Trophoblast cell (in vitro differentiated cells and primary cell): ENCODE measurements around the gene ESR1.

Source experiments
- DNase-seq, 2 donors: peaks; one replicate each; pipeline ENCODE4 v3.0.0-alpha.2; 2016
- H2AFZ ChIP-seq: 2 replicates; pipeline ENCODE4 v1.6.1; 2013; ENCODE audit warnings: low read length, moderate library complexity, mild to moderate bottlenecking; ENCODE audit not compliant: insufficient read depth, poor library complexity
- H2AK5ac ChIP-seq: 2 replicates; pipeline ENCODE4 v1.6.1; 2013; ENCODE audit warnings: mild to moderate bottlenecking, low read length
- H2BK120ac ChIP-seq: 2 replicates; pipeline ENCODE4 v1.6.1; 2013; ENCODE audit warnings: low read length, mild to moderate bottlenecking, moderate library complexity; ENCODE audit not compliant: insufficient read depth, poor library complexity
- H2BK12ac ChIP-seq: 2 replicates; pipeline ENCODE4 v1.6.1; 2013; ENCODE audit warnings: mild to moderate bottlenecking, low read length, moderate library complexity
- H2BK5ac ChIP-seq: 2 replicates; pipeline ENCODE4 v1.6.1; 2013; ENCODE audit warnings: low read length, low read depth, moderate library complexity, mild to moderate bottlenecking; ENCODE audit not compliant: poor library complexity
- H3K14ac ChIP-seq: 2 replicates; pipeline ENCODE4 v1.6.1; 2013; ENCODE audit warnings: mild to moderate bottlenecking, low read length
- H3K18ac ChIP-seq: 2 replicates; pipeline ENCODE4 v1.6.1; 2013; ENCODE audit warnings: mild to moderate bottlenecking, low read length
- H3K23ac ChIP-seq: 2 replicates; pipeline ENCODE4 v1.6.1; 2013; ENCODE audit warnings: low read length
- H3K27ac ChIP-seq: 2 replicates; pipeline ENCODE4 v1.5.1; 2013; ENCODE audit warnings: low read depth, mild to moderate bottlenecking, inconsistent platforms, low read length, moderate library complexity
- H3K27me3 ChIP-seq: 2 replicates; pipeline ENCODE4 v1.6.1; 2013; ENCODE audit warnings: inconsistent platforms, mild to moderate bottlenecking, low read length, moderate library complexity; ENCODE audit not compliant: insufficient read depth
- H3K36me3 ChIP-seq, 2 experiments: 1 replicate in 1 of 2; 2 replicates in 1 of 2; pipeline ENCODE4 v1.6.1; 2013; ENCODE audit warnings: low read length in 2 of 2, mild to moderate bottlenecking in 2 of 2, moderate library complexity in 1 of 2; ENCODE audit not compliant: insufficient read depth in 2 of 2, control insufficient read depth in 1 of 2
- H3K4ac ChIP-seq: 2 replicates; pipeline ENCODE4 v1.6.1; 2013; ENCODE audit warnings: low read depth, mild to moderate bottlenecking, low read length, moderate library complexity
- H3K4me1 ChIP-seq, 2 experiments: 1 replicate in 1 of 2; 2 replicates in 1 of 2; pipeline ENCODE4 v1.6.1; 2013; ENCODE audit warnings: low read length in 2 of 2, mild to moderate bottlenecking in 2 of 2, moderate library complexity in 1 of 2; ENCODE audit not compliant: insufficient read depth in 2 of 2, control insufficient read depth in 1 of 2
- H3K4me2 ChIP-seq: 2 replicates; pipeline ENCODE4 v1.6.1; 2013; ENCODE audit warnings: inconsistent platforms, mild to moderate bottlenecking, low read length, moderate library complexity
- H3K4me3 ChIP-seq: 2 replicates; pipeline ENCODE4 v1.5.1; 2013; ENCODE audit warnings: mild to moderate bottlenecking, low read depth, low read length, inconsistent platforms
- H3K79me1 ChIP-seq: one replicate; pipeline ENCODE4 v1.6.1; 2013; ENCODE audit warnings: low read length
- H3K79me2 ChIP-seq: 2 replicates; pipeline ENCODE4 v1.6.1; 2013; ENCODE audit warnings: low read length, mild to moderate bottlenecking; ENCODE audit not compliant: control insufficient read depth, insufficient read depth, poor library complexity
- H3K9ac ChIP-seq: 2 replicates; pipeline ENCODE4 v1.6.1; 2013; ENCODE audit warnings: mild to moderate bottlenecking, low read length
- H3K9me3 ChIP-seq: 2 replicates; pipeline ENCODE4 v1.6.1; 2013; ENCODE audit warnings: low read depth, mild to moderate bottlenecking, control low read depth, inconsistent platforms, low read length; ENCODE audit not compliant: insufficient read depth
- H4K12ac ChIP-seq: 2 replicates; pipeline ENCODE4 v1.6.1; 2013; ENCODE audit warnings: low read depth, mild to moderate bottlenecking, low read length, moderate library complexity
- H4K8ac ChIP-seq: 2 replicates; pipeline ENCODE4 v1.6.1; 2013; ENCODE audit warnings: low read depth, mild to moderate bottlenecking, low read length, moderate library complexity
- H4K91ac ChIP-seq: one replicate; pipeline ENCODE4 v1.6.1; 2013; ENCODE audit warnings: low read depth, mild to moderate bottlenecking, low read length, moderate library complexity
- WGBS: extraction: QIAGEN DNeasy Blood & Tissue Kit; methylation state at CpG from one replicate; pipeline ENCODE4 v1.1.7; 2013; ENCODE audit warnings: missing lambda C conversion rate; ENCODE audit not compliant: insufficient read length, insufficient coverage; ENCODE audit errors: extremely low coverage; 5-methylcytosine and 5-hydroxymethylcytosine counted together

ESR1 gene

DNA sequence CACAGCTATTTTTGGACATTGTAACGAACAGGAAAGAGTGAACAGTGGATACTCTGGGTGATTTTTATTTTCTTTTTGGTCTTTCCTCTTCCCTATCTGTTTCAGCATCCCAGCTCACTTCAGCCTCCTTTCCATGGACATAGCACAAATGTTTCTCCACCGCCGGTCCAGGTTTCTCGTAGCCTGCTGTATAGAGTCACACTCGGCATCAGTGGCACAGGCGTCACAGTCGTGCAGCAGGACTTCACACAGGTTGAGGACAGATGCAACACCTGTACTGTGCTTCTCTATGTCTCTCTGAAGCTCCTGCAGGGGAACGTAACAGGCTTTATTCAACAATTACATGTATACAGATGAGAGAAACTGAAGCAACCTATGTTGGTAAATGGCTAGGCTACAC, 348.3 kb downstream of the ESR1 start:
- Histone ChIP-seq H3K23ac (no peak overlapping the region), H4K91ac (no peak overlapping the region), H3K4me3 (no peak overlapping the region), H3K4me2 (no peak overlapping the region), H3K14ac (no peak overlapping the region), H3K18ac (no peak overlapping the region), H2AFZ (no peak overlapping the region), H3K79me2 (no peaks in the 10 kb centered on the region), H4K8ac (no peak overlapping the region), H2BK120ac (no peak overlapping the region), H3K27me3 (no peaks in the 10 kb centered on the region), H3K79me1 (no peaks in the 10 kb centered on the region), H2BK12ac (no peak overlapping the region), H3K9ac (no peak overlapping the region), H3K4me1 (no peaks in the 10 kb centered on the region), H4K12ac (no peak overlapping the region), H3K27ac (no peak overlapping the region), H3K9me3 (no peaks in the 10 kb centered on the region), H2BK5ac (no peak overlapping the region), H3K36me3 (no peaks in the 10 kb centered on the region), H2AK5ac (no peak overlapping the region), H3K4ac (no peak overlapping the region)
- no CpG with 5 or more reads among the region's 8 CpGs for WGBS
- DNase-seq: no peak

DNA sequence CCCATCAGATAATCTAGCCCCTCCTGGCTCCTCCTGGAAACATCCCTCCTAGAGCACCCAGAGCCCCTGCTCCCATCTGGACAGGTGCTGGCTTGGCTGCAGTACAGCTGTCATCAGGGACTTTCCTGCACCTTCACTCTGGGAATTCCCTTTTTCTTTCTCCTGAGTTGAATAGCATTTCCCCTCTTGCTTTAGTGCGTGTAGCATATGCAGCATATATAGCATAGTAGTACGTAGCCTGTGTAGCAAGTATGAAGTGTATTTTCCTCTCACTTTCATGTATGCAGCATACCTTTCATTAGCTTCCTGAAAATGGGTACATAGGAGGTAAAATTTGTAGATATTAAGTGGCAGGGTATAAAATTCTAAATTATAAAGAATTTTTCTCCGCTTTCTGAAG, 352.9 kb downstream of the ESR1 start:
- Histone ChIP-seq H3K79me2 (no peaks in the 10 kb centered on the region), H3K4ac (no peak overlapping the region), H3K18ac (no peak overlapping the region), H2BK5ac (no peak overlapping the region), H2BK120ac (no peak overlapping the region), H4K8ac (no peak overlapping the region), H3K9ac (no peak overlapping the region), H3K79me1 (no peaks in the 10 kb centered on the region), H3K9me3 (no peaks in the 10 kb centered on the region), H2AK5ac (no peak overlapping the region), H3K4me1 (peaks cover 0 to 2% of the 10 kb centered on the region in 2 experiments), H3K27me3 (no peaks in the 10 kb centered on the region), H2BK12ac (no peak overlapping the region), H2AFZ (no peak overlapping the region), H3K14ac (no peak overlapping the region), H3K23ac (no peak overlapping the region), H3K36me3 (no peaks in the 10 kb centered on the region), H4K12ac (no peak overlapping the region), H3K27ac (no peak overlapping the region), H3K4me2 (no peak overlapping the region), H4K91ac (no peak overlapping the region), H3K4me3 (no peak overlapping the region)
- DNase-seq: no peak
- WGBS: no CpG with 5 or more reads among the region's 3 CpGs

- no peak overlapping the region for H2BK5ac ChIP-seq
- no peak overlapping the region for H3K4me3 ChIP-seq
- H3K79me1 ChIP-seq: no peaks in the 10 kb centered on the region
- H3K9me3 ChIP-seq: no peaks in the 10 kb centered on the region
- H2AFZ ChIP-seq: no peak overlapping the region
- no peak overlapping the region for H4K12ac ChIP-seq
- no peak overlapping the region for H2BK120ac ChIP-seq
- H3K4me1 ChIP-seq: peaks cover 0 to 2% of the 10 kb centered on the region in 2 experiments
- no peak overlapping the region for H3K18ac ChIP-seq
- no peak overlapping the region for H3K4ac ChIP-seq
- no peak overlapping the region for H3K27ac ChIP-seq
- no peak overlapping the region for H3K23ac ChIP-seq
- H3K36me3 ChIP-seq: no peaks in the 10 kb centered on the region
- H4K91ac ChIP-seq: no peak overlapping the region
- no peak overlapping the region for H4K8ac ChIP-seq
- H2BK12ac ChIP-seq: no peak overlapping the region
- no peak overlapping the region for H2AK5ac ChIP-seq
- H3K4me2 ChIP-seq: no peak overlapping the region
- no peak overlapping the region for H3K9ac ChIP-seq
- H3K79me2 ChIP-seq: no peaks in the 10 kb centered on the region
- H3K14ac ChIP-seq: no peak overlapping the region
- no peaks in the 10 kb centered on the region for H3K27me3 ChIP-seq
- DNase-seq: no peak
Measured at GRCh38 chr6:152161501-152161900, 354.0 kb downstream of the ESR1 start.

DNA sequence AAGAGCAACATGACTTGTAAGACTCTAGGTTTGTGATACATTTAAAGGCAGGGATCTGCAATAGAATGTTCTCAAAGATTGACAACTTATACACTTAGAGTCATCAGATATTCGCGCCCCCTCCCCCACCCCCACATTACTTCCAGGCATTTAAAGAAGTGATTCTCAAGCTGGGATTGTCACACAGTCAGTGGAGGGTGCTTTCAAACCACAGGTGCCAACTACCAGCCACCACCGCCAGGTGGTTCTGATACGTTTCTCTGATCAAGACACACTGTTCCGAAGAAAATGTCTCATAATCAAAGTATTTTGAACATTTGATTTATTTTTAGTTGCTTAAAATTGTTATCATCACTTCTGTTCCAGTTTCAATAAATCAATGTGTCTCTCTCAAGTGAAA, 357.5 kb downstream of the ESR1 start:
- Histone ChIP-seq H3K18ac (no peak overlapping the region), H2AK5ac (no peak overlapping the region), H4K8ac (no peak overlapping the region), H3K79me2 (no peaks in the 10 kb centered on the region), H3K4ac (no peak overlapping the region), H3K9me3 (no peaks in the 10 kb centered on the region), H2AFZ (no peak overlapping the region), H2BK120ac (no peak overlapping the region), H3K14ac (no peak overlapping the region), H3K27me3 (no peaks in the 10 kb centered on the region), H3K36me3 (no peaks in the 10 kb centered on the region), H3K4me3 (no peak overlapping the region), H3K9ac (no peak overlapping the region), H4K91ac (no peak overlapping the region), H3K23ac (no peak overlapping the region), H2BK12ac (no peak overlapping the region), H4K12ac (no peak overlapping the region), H3K4me1 (peaks cover 0 to 2% of the 10 kb centered on the region in 2 experiments), H3K27ac (no peak overlapping the region), H3K4me2 (no peak overlapping the region), H3K79me1 (no peaks in the 10 kb centered on the region), H2BK5ac (no peak overlapping the region)
- DNase-seq: no peak
- WGBS: no CpG with 5 or more reads among the region's 5 CpGs
